DMS153 treated with DMSO at 0.1 percent for 48 hours (cell line): Measurements from ENCODE around the gene PTPRD.

ENCODE experiments used
- DNase-seq: peaks from one replicate; lab custom pipeline; 2025; ENCODE audit not compliant: unreplicated experiment; lab: John Stamatoyannopoulos, UW

The PTPRD gene

DNA sequence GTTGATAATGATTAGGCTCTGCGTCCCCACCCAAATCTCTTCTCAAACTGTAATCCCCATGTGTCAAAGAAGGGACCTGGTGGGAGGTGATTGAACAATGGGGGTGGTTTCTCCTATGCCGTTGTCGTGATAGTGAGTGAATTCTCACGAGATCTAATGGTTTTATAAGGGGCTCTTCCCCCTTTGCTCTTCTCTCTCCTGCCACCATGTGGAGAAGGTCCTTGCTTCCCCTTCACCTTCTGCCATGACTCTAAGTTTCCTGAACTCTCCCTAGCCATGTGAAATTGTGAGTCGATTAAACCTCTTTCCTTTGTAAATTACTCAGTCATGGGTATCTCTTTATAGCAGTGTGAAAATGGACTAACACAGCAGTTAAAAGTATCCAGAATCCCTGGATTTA, 2098.0 kb downstream of the PTPRD start:
- DNase-seq: no peak

DNA sequence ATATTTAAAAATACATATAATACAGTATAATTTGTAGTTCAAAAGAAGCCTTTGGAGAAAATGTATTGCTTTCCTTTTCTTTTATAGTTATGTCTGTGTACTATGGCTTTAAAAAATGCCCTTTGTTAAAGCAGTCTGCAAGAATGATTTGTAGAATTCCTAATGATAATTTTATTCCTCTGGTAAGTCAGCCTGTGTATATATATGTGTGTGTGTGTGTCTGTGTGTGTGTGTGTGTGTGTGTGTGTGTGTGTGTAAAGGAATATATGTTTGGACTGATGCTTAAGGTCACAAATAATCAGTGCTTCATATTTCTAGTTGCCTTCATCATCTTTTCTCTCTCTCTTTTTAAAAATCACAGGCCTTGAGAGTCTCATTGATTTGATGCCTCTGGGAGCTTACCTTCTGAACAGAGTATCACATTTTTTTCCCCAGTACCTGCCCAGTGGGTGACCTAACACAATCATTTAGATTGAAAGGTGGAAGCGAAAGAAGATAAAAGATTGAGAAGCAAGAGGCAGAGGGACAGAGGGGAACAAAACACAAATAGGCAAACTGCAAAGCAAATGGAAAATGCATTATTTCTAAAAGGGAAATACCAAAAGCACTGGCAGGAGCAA, 2104.0 kb downstream of the PTPRD start:
- DNase-seq: no peak

DNA sequence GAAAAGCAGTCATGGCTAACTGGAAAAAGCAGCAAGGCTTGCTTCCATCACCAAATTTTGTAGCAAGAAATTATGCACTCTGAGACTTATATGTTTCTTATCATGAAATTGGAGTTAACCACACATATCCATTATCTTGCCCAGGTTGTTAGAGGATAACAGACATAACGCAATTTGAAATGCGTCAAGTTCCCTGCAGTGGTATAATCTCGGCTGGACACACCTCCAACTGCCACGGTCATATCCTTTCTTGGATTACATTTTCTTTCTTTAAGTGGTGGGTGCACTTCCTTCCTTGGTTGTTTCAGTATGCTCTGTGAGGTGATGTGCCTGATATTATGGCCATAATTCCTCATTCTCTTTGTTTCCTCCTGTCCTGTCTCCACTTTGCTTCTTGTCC, 2118.2 kb downstream of the PTPRD start:
- no peak for DNase-seq

DNA sequence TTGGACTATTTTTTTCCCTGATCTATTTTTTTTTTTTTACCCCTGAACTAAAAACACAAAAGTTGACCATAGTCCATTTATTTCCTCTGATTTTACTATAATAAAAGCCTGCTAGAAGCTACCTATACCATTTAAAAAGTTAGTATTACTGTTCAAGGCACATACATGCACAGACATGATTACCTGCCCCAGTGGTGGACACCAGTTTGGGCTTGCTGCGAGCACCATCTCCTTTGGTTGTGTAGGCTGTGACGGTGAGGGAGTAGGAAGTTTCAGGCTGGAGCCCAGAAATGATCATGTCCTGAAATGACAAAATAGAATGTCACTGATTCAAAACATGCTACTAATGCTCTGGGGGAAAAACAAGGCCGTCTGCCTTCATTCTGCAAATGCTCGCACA, 2120.1 kb downstream of the PTPRD start:
- no peak for DNase-seq

DNA sequence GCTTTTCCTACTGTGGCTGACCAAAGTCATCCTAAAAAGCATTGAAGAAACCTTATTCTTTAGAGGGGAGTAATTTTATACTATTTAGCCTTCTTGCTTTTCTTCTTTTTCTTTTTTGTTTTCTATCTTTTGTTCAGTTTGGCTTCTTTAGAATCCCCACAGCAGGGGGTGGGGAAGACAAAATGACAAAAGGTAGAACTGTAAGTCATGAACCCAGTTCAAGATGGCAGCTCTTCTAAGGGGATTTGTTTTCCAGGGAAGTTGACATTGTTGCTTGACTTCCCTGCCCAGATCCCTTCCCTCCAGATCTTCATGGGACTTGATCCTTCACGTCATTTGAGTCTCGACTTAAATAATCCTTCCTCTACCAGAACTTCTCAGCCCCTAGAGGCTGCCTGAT, 2120.8 kb downstream of the PTPRD start:
- DNase-seq: no peak

DNA sequence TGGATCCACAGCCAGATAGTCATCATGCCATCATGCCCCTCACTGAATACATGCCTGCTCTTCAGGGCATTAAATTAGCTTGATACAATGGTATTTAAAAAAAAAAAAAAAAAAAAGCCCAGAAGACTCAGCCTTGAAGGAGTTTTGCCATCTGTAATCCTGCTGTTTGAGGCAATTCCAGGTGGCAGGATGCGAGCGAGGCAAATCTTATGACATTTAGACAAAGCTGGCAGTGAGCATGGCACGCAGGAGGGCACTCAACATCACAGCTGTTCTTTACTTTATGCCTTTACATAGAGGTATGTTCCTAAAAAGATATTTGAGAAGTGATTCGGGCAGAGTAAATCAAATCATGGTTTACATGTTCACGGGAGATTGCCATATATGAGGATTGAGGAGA, 2121.2 kb downstream of the PTPRD start:
- no peak for DNase-seq

DNA sequence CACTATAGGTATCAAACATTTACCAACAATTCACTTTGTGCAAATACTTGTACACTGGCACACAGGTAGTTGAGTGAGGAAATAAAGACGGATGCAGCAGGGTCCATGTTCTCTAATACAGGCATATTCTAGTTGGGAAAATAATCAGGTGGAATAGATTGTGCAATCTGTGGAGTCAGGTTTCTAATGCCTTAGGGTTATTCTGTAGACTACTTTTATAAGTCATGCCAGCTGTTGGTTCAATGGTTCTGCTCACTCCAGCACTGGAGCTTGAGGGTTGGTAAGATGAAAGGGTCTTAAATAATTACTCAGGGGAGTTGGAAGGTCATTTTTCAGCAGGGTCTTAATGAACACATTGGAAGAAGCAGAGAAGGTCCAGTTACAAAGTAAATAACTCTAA, 2123.0 kb downstream of the PTPRD start:
- DNase-seq: no peak

DNA sequence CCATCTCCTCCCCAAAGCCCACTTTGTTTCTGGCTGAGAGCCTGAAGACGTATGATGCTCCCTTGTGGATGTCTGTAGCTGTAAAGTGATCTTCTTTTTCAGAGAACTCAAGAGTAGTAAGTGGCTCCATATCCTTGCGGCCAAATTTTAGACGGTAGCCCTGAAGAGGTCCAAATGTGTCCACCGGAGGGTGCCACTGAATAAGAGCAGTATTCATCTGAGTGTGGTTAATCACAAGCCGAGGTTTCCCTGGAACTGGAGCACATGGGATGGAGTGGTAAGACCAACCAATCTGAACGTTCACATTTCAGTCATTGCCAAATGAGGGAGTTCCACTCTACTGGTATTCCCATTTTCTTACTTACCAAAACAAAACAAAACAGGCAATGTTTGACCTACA, 2126.7 kb downstream of the PTPRD start:
- no peak for DNase-seq

DNA sequence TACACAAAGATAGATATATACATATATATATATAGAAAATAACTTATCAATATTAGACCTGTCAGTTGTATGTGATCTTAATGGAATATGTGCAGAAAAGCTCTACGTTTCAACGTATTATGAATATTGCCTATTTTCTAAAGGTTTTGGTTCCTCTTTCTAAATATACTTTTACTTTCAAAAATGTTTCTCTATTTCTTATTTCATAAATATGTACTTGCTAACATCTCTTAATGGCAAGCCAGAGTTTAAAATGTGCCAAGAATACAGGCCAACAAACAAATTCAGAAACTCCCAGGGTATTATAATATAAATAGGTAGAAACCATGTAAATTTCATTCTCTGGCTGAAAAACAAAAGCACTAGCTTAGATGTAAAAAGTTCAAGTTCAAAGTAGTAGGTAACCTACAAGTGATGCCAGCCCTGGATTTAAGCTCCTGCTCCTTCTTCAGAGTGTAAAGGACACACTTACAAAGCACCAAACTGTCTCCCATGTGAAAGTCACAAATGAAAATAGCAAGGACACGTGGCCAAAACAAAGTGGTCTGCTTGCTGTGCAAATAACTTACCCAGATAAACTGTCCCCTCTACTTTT, 2128.1 kb downstream of the PTPRD start:
- DNase-seq: no peak

DNA sequence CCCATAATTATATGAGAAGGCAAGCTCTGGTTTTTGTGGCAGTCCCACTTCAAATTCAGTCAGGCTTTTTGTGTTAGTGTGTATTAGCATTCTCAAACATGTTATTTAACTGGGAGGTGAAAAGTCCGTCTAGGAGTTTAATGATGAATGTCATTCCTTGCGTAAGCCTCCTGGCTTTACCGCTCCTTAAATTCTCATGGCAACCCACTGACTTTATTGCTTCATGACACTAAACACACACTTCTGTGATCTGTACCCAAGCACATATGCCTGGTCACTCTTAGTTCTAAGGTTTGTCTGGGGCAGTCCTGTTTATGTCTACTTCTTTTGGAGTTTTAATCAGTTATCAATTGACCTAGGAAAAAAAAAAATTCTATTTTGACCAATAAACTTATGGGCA, 2135.4 kb downstream of the PTPRD start:
- DNase-seq: no peak

DNA sequence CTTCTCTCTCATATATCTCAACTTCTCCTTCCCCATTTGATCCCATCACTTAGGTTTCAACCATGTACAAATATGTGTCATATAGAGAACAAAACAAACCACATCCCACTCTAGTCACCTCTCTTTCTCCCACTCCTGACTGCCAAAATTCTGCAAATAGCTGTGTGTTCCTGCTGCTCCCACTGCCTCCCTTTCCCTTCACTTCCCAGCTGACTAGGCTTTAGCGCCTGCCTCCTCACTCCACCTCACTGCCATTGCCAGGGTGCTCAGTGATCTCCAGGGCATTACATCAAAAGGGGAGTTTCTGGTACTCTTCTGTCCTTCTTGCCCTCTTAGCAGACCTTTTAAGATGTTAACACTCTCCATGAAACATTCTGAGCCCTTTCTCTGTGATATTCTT, 2137.9 kb downstream of the PTPRD start:
- DNase-seq: no peak

DNA sequence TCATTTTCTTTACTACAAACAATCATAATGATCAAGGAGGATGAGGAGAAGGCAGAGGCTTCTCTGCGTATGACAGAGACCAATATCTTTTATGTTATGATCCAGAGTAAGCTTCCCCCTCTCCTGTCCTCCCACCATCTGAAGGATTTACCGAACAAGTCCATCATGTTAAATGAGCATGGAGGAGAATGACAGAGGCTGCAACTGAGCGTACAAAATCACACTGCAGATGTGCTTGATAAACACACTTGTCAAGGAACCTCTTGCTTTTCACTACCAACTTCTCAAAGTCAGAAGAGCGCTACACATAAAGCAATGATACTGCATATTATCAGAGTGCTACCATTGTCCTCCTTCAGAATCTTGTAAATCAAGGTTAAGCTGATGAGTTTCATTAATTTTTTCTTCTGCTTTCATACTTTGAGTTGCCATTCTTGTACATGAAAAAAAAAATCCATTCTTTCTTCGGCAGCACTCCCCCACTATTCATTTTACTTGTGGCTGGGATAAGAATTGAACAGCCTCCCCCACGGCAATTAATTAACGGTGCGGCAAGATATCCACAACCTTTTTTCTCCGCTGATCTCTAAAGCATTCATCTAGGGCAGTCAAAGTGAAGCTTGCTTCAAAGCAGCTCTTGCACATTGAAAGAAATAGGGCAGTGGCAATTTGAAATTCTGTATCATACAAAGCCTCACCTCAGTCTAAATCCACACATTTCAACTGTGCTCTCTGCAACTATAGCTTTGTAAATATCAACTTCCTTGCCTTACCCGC, 2139.4 kb downstream of the PTPRD start:
- DNase-seq: no peak

DNA sequence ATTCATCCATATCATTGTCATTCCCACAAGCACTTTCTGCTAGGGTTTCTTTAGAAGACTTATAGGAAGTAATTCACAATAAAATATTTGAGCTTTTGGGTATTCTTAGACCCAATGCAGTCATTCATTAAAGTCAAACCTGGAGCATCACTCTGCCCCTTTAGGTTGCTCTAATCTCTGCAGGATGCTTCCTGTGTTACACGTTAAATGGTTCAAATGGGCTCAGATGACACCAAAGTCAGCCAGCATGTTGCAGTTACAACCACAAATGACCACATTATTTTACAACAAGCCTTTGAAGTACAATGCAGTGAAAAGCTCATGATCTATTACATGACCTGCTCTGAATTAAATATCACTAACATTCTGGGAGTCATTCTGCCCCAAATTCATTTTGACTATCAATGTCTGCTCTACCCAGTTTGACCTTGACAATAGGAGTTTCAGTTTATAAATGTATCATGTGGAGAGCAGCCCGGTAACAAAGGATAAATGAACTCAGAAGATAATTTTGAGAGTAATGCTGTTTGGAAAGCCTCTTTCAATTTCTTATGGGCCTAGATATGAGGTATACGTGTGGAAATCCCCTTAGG, 2144.7 kb downstream of the PTPRD start:
- no peak for DNase-seq

DNA sequence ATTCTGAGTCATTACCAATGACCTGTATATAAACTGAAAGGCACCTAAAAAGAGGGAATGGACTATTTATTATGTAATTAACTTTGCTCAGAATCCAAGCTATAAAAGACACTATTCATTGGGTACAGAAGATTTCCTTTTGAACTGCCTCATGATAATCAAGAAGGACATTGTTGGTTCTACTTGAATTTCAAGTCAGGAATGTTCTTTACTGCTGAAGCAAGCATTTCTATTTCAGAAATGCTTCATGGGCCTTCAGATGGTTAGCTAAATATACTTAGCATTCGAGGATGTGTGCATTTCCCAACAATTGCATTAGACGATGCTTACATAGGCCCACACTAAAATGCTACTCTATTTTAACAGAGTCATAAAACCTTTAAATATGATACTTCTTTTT, 2155.0 kb downstream of the PTPRD start:
- no peak for DNase-seq

DNA sequence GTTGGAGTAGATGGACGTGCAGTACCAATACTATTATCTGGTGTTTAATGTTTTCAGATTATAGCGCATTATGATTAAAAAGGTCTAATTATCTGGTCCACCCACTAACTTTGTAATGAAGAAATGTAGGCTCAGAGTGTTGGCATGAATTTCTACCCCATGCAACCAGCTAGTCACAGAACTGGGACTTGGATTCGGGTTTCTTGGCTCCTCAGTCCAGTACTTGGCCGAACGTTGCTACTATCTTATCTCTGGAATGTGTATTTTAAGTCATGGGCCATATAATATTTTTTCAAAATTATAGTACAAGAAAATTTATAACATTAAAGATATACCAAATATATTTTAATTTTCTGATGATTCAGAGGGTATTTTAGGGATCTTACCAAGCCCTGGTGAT, 2155.7 kb downstream of the PTPRD start:
- DNase-seq: no peak

DNA sequence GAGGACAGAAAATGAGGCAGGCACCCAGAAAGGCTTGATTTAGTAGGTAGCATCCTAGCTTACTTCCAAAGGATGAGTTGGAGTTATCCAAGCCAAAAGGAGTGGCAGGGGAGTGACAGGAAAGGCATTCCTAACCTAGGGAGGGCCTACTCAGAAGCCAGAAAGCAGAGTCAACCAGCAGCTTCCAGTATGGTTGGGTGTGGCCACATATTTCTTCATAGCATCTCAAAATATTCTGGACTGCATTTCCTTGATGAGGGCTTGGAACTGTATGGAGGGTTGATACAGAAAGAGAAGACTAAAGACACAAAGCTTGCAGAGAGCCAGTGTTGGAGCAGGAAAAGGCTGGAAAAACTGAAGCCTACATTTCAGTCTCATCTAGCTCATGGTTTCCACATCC, 2156.5 kb downstream of the PTPRD start:
- no peak for DNase-seq

DNA sequence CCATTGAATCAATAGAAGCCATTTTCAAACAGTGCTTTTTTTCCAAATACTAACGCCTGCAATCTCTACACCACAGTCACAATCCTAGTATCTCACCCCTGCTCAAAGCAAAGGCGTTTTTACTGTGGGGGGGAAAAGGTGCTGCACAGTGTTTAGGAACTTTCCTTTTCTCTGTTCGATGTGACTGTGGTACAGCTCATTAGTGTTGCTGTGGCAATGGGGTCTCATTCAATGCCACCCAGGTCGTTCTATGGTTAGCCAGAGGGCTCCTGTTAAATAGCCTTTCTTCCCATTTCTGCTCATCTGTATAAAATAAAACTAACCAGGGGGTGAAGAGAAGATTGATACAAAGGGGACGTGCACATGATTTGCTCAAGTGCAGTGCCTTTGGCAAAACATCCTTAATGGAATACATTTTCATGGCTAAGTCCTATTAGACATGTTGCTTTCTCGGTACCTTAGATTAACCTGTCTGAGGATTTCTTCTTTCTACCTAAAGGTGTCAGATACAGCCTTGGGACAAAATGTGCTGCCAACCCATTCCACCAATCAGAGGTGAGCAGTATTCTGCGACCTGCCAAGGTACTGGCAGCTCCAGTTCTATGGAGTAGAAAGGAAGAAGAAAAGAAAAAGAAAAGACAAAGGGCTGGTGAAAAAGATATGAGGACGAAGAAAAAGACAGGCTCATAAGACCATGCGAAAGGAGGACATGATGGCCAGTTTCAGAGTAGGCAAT, 2161.8 kb downstream of the PTPRD start:
- no peak for DNase-seq

DNA sequence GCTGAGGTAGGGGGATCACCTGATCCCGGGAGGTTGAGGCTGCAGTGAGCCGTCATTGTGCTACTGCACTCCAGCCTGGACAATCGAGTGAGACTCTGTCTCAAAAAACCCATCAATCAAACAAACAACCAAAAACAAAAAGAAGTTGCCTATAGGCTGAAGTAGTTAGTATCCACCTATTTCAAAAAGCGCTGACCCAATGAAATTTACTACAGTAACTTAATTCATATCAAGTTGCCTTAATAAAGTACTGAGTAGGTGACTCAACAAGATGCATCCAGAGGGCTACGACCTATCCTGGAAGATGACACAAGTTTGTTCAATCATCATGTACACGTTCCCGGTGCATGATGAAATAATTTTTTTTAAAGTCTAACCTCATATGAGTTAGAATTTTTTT, 2164.6 kb downstream of the PTPRD start:
- DNase-seq: no peak

DNA sequence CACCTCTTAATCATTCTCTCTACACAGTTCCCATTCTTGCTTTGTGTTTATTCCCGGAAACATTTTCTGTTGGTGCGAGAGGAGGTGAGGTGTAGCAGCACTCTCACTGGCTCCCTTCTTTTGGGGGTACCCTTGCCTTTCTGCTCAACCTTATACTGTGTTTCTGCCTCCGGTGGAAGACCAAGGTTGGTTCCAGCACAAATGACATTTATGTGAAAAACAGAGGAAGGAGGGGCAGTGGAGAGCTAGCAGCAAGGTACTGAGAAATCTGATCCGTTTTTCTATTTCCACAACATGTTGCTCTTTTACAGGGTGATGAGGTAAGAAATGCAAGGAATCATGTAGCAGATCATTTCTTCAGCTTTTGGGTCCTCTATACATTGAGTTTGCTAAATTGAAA, 2165.2 kb downstream of the PTPRD start:
- no peak for DNase-seq

DNA sequence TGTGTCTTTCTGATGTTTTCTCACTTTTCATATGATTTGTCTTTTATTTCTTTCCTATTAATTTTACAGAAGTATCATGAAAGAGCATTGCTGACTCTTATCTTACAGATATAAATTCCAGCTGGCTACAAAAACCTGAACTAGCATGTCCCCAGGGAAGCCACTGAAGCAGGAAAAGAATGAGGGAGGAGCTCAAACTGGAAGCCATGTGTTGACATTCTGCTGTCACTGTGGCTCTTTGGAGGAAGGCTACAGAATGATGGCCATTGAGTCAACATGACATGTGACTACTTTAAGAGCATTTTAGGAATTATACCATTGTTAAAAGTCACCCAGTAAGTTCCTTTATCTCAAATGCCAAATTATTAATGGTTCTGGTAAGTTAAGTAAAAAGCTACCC, 2174.9 kb downstream of the PTPRD start:
- DNase-seq: peak; percentile 46

DNA sequence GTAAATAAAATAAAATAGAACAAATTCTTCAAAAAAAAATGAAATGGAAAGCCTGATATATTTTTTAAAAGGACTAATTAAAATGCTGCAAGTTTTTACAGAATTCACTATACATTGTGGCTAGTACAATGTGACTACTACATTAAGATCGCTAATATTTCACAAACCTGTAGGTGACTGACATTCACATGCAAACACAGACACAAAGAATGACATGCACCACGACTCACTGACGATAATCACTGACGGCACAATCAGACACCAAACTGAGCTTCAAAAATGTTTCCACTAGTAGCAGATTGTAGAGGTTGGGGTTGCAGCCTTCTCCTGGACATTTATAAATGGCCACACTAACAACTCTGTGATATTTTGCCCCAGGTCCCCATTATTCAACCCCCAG, 2175.5 kb downstream of the PTPRD start:
- DNase-seq: no peak

DNA sequence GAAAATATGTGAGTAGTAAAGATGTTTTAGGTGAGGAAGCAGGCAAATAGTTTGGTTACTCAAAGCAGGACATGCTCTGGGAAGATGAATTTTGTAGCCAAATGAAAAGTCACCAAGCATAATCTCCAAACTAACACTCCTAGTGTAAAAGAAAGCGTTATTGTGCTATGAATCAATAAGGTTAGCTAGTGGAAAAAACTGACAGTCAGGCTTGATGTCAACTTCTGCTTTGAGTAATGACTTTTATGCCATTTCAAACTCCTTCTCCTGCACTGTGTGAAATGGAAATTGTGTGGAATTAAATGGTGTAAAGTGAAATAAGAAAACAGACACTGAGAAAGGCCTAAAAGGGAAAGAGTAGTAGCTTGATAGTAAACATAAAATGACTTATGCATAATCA, 2176.0 kb downstream of the PTPRD start:
- DNase-seq: no peak
